CD4-positive, alpha-beta T cell (primary cell): ENCODE data around the gene SH3RF2. TPM values are rescaled to one million over a fixed set of nuclear protein-coding genes. Genes with fewer than 3 reads are reported as not detected.

ENCODE experiments used
- ATAC-seq: fragments of 200-7000 bp; cut with Tn5 transposase; one replicate; pipeline ENCODE4 v1.10.0; 2022; ENCODE audit warnings: mild to moderate bottlenecking; ENCODE audit not compliant: poor library complexity
- CTCF ChIA-PET: fragments of 350-600 bp; sonication (Branson Sonifier 250); formaldehyde crosslinking; loops from one replicate; lab custom pipeline; 2021; ENCODE audit warnings: antibody characterized with exemption, inconsistent platforms; lab: Charles Lee
- POLR2A ChIA-PET: fragments of 350-600 bp; sonication (Branson Sonifier 250); formaldehyde crosslinking; loops from one replicate; lab custom pipeline; 2021; ENCODE audit warnings: antibody characterized with exemption, inconsistent platforms; lab: Charles Lee
- DNase-seq, 14 experiments: peaks; one replicate each; pipeline ENCODE4 v3.0.0-alpha.2; 2013 to 2020; ENCODE audit warnings: mixed read lengths in 2 of 14
- H3K27ac ChIP-seq, 2 donors: one replicate each; pipeline versions ENCODE4 v1.5.1 to v1.7.0; 2013; ENCODE audit warnings: low read length in 2 of 2, low read depth in 1 of 2, mild to moderate bottlenecking in 1 of 2
- H3K27me3 ChIP-seq, 2 experiments: 1 replicate in 1 of 2; 2 replicates in 1 of 2; pipeline versions ENCODE4 v1.6.1 to v1.7.0; 2013; ENCODE audit warnings: low read length in 2 of 2, control low read depth in 1 of 2, mild to moderate bottlenecking in 1 of 2, moderate library complexity in 1 of 2; ENCODE audit not compliant: insufficient read depth in 2 of 2, control insufficient read depth in 1 of 2
- H3K36me3 ChIP-seq: one replicate; pipeline ENCODE4 v1.6.1; 2013; ENCODE audit warnings: low read length, control low read depth; ENCODE audit not compliant: insufficient read depth
- H3K4me1 ChIP-seq: one replicate; pipeline ENCODE4 v1.6.1; 2013; ENCODE audit warnings: low read length, control low read depth; ENCODE audit not compliant: insufficient read depth
- H3K4me3 ChIP-seq: one replicate; pipeline ENCODE4 v1.5.1; 2013; ENCODE audit warnings: mild to moderate bottlenecking, low read length, moderate library complexity
- H3K9me3 ChIP-seq, 2 experiments: 1 replicate in 1 of 2; 2 replicates in 1 of 2; pipeline versions ENCODE4 v1.6.1 to v1.7.0; 2013; ENCODE audit warnings: low read length in 2 of 2, mild to moderate bottlenecking in 2 of 2, control low read depth in 1 of 2, moderate library complexity in 1 of 2; ENCODE audit not compliant: control insufficient read depth in 1 of 2, insufficient read depth in 1 of 2
- H3K27ac Mint-ChIP-seq: one replicate; pipeline ENCODE4 v1.8.0; 2020; ENCODE audit warnings: mixed read lengths
- H3K27me3 Mint-ChIP-seq: one replicate; pipeline ENCODE4 v1.8.0; 2021; ENCODE audit warnings: mixed read lengths
- H3K36me3 Mint-ChIP-seq: one replicate; pipeline ENCODE4 v1.8.0; 2021; ENCODE audit warnings: low read depth, mixed read lengths
- H3K4me1 Mint-ChIP-seq: one replicate; pipeline ENCODE4 v1.8.0; 2021; ENCODE audit warnings: low read depth, mixed read lengths
- H3K4me3 Mint-ChIP-seq: one replicate; pipeline ENCODE4 v1.8.0; 2020; ENCODE audit warnings: mild to moderate bottlenecking, mixed read lengths
- H3K9me3 Mint-ChIP-seq: one replicate; pipeline ENCODE4 v1.8.0; 2020; ENCODE audit warnings: mixed read lengths
- intact Hi-C, 2 experiments: fragments of 100-400 bp; cut with DNase I in 1 of 2; cut with micrococcal nuclease in 1 of 2; formaldehyde crosslinking; loops; one replicate each; pipeline versions ENCODE4 v1.15.1 to v1.9.0; 2023 to 2025; cut with DNase I, micrococcal nuclease
- total RNA-seq, 174 experiments: library from RNA in 2 of 174; stranded (reverse) in 2 of 174; gene quantifications; one replicate each; pipeline ENCODE4 v1.2.3 and lab custom pipeline; 2021 to 2026
- TF ChIP-seq, protein P1 (sequence below): fragments of 200-600 bp; IDR thresholded peaks from one replicate; pipeline ENCODE4 v1.8.0; 2022; ENCODE audit warnings: antibody characterized with exemption, mild to moderate bottlenecking

The SH3RF2 gene
- total RNA-seq, 2 experiments from 2014 or later = 0.11 to 0.42 TPM

GRCh38 chr5:146026307-146027010 lies 90.1 kb downstream of the SH3RF2 start:
- Histone ChIP-seq H3K27me3 (peaks cover 2 to 6% of the 10 kb centered on the region in 2 experiments), H3K4me3 (no peak overlapping the region), H3K36me3 (no peaks in the 10 kb centered on the region), H3K4me1 (no peaks in the 10 kb centered on the region), H3K27ac (no peak overlapping the region), H3K9me3 (no peaks in the 10 kb centered on the region)
- peaks cover 13% of the 10 kb centered on the region for H3K27me3 Mint-ChIP-seq
- no peaks in the 10 kb centered on the region for H3K9me3 Mint-ChIP-seq
- H3K27ac Mint-ChIP-seq = no peak overlapping the region
- TF ChIP-seq, protein P1, sequence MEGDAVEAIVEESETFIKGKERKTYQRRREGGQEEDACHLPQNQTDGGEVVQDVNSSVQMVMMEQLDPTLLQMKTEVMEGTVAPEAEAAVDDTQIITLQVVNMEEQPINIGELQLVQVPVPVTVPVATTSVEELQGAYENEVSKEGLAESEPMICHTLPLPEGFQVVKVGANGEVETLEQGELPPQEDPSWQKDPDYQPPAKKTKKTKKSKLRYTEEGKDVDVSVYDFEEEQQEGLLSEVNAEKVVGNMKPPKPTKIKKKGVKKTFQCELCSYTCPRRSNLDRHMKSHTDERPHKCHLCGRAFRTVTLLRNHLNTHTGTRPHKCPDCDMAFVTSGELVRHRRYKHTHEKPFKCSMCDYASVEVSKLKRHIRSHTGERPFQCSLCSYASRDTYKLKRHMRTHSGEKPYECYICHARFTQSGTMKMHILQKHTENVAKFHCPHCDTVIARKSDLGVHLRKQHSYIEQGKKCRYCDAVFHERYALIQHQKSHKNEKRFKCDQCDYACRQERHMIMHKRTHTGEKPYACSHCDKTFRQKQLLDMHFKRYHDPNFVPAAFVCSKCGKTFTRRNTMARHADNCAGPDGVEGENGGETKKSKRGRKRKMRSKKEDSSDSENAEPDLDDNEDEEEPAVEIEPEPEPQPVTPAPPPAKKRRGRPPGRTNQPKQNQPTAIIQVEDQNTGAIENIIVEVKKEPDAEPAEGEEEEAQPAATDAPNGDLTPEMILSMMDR = no peak
- ATAC-seq (no peak), DNase-seq (no peak)
- H3K4me3 Mint-ChIP-seq = no peak overlapping the region
- ChIA-PET CTCF (no interaction called here), POLR2A (no interaction called here)
- no peaks in the 10 kb centered on the region for H3K36me3 Mint-ChIP-seq
- intact Hi-C loops = no loop called here
- H3K4me1 Mint-ChIP-seq = no peaks in the 10 kb centered on the region

DNA sequence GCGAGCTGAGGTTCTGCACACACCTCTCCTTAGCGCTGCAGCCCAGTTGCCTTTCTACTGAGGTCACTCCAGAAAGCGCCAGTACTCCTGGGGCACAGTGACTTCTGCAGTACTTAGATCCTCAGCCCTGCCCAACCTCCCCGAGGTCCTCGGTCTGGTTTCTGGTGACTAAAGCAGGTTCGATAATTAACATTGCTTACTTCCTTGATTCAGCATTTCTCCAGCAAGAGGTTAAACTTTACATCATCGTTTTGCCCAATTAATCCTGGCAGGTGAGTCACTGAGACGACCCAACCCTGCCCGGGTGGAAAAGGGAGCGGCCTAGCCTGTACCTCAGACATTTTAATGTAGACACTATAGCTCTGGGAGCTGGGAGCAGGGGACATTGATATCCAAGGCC lies 91.4 kb downstream of the SH3RF2 start:
- intact Hi-C loops = no loop called here
- Histone ChIP-seq H3K27me3 (peaks cover 2 to 6% of the 10 kb centered on the region in 2 experiments), H3K36me3 (no peaks in the 10 kb centered on the region), H3K4me3 (no peak overlapping the region), H3K9me3 (no peaks in the 10 kb centered on the region), H3K4me1 (no peaks in the 10 kb centered on the region), H3K27ac (no peak overlapping the region)
- ChIA-PET POLR2A (no interaction called here), CTCF (no interaction called here)
- peaks cover 13% of the 10 kb centered on the region for H3K27me3 Mint-ChIP-seq
- ATAC-seq (no peak), DNase-seq (no peak)
- TF ChIP-seq, protein P1 = no peak
- H3K27ac Mint-ChIP-seq = no peak overlapping the region
- H3K4me3 Mint-ChIP-seq = no peak overlapping the region
- no peaks in the 10 kb centered on the region for H3K36me3 Mint-ChIP-seq
- H3K4me1 Mint-ChIP-seq = no peaks in the 10 kb centered on the region
- H3K9me3 Mint-ChIP-seq = no peaks in the 10 kb centered on the region

DNA sequence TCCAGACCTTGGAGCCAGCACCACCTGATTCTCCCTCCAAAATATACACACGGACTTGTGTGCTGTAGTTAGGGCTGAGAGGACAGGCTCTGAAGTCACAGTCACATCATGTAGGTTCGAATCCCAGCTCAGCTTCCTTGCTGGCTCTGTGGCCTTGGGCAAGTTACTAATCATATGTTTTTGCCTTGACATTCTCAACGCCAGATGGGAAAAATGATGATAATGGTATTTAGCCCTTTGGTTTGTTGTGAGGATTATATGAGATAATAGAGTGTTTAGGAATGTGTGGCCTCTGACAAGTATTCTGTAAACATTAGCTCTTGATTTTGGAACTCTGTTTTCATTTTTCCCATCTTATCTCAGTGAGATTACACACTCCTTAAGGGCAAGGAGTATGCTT lies 96.5 kb downstream of the SH3RF2 start:
- H3K27ac Mint-ChIP-seq = no peak overlapping the region
- TF ChIP-seq, protein P1 = no peak
- intact Hi-C loops = no loop called here
- H3K4me1 Mint-ChIP-seq = no peaks in the 10 kb centered on the region
- Histone ChIP-seq H3K36me3 (no peaks in the 10 kb centered on the region), H3K27ac (no peak overlapping the region), H3K4me3 (no peak overlapping the region), H3K4me1 (no peaks in the 10 kb centered on the region), H3K27me3 (peaks cover 0 to 2% of the 10 kb centered on the region in 2 experiments), H3K9me3 (no peaks in the 10 kb centered on the region)
- no peaks in the 10 kb centered on the region for H3K27me3 Mint-ChIP-seq
- no peak overlapping the region for H3K4me3 Mint-ChIP-seq
- no peaks in the 10 kb centered on the region for H3K36me3 Mint-ChIP-seq
- ChIA-PET CTCF (no interaction called here), POLR2A (no interaction called here)
- no peak for DNase-seq
- ATAC-seq = no peak
- no peaks in the 10 kb centered on the region for H3K9me3 Mint-ChIP-seq
